Endothelial cell of umbilical vein (primary cell): Measurements from ENCODE around the gene UBE2E2.

Source experiments
- POLR2AphosphoS5 ChIP-seq: IDR thresholded peaks from 2 replicates; pipeline ENCODE4 v1.6.1; 2012; ENCODE audit warnings: low read depth, mild to moderate bottlenecking, control low read depth, low read length, moderate library complexity; ENCODE audit not compliant: insufficient read depth
- TF ChIP-seq, protein P1 (sequence below), 2 donors: IDR thresholded peaks; 1 replicate in 1 of 2; 2 replicates in 1 of 2; pipeline ENCODE4 v1.5.1; 2011; ENCODE audit warnings: low read length in 2 of 2, mild to moderate bottlenecking in 2 of 2, moderate library complexity in 2 of 2, control low read depth in 1 of 2, inconsistent platforms in 1 of 2, low read depth in 1 of 2; ENCODE audit not compliant: insufficient read depth in 1 of 2; ENCODE audit errors: extremely low read depth in 1 of 2

DNA sequence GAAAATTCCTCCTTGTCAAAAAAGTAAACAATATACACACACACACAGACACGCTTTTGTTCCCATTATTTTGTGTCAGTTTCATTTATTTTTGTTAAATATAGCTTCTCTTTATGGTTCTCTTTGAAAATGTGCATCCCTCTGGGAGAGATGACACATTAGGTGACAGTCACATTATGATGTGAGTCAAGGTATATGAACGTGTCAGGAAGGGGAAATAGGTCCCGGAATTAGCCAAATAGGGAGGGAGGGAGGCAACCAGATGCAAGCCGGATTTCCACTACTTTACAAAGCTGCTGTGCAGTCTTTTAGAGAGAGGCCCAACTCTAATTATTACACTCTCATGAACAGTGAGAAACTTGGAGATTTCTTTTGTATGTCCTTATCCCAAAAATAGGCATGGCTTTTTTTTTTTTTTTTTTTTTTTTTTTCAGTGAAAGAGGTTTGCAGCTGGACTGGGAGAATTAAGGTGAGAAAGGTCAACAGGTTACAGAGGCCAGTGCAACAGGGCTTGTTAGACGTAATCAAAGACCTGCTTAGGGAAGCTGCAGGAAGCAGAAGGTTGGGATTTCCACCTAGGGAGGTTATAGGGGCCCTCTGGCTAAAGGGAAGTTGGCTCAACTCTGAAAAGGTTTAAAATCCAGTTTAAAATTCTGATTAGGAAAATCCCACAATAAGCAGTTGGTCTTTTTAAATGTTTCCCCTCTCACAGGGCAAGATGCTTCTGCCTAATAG, 362.1 kb downstream of the UBE2E2 start:
- TF ChIP-seq, protein P1, sequence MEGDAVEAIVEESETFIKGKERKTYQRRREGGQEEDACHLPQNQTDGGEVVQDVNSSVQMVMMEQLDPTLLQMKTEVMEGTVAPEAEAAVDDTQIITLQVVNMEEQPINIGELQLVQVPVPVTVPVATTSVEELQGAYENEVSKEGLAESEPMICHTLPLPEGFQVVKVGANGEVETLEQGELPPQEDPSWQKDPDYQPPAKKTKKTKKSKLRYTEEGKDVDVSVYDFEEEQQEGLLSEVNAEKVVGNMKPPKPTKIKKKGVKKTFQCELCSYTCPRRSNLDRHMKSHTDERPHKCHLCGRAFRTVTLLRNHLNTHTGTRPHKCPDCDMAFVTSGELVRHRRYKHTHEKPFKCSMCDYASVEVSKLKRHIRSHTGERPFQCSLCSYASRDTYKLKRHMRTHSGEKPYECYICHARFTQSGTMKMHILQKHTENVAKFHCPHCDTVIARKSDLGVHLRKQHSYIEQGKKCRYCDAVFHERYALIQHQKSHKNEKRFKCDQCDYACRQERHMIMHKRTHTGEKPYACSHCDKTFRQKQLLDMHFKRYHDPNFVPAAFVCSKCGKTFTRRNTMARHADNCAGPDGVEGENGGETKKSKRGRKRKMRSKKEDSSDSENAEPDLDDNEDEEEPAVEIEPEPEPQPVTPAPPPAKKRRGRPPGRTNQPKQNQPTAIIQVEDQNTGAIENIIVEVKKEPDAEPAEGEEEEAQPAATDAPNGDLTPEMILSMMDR (IDR thresholded peaks at IDR 0.05; ENCODE audit: extremely low read depth in 1 of 2, insufficient read depth in 1 of 2, low read depth in 1 of 2, low read length in 2 of 2): no peak
- TF ChIP-seq POLR2AphosphoS5: no peak
